K562 (cell line): ENCODE measurements around the gene GUK1. TPM values are rescaled to one million over a fixed set of nuclear protein-coding genes. Genes with fewer than 3 reads are reported as not detected.

Experiments
- ARNT ChIP-seq, 2 experiments: fragments of 450-650 bp; IDR thresholded peaks; 2 replicates each; pipeline ENCODE4 v1.6.1; 2016; ENCODE audit warnings: mild to moderate bottlenecking in 1 of 2
- ATF7 ChIP-seq: fragments of 450-650 bp; IDR thresholded peaks from 2 replicates; pipeline ENCODE4 v1.7.1; 2014; ENCODE audit warnings: mild to moderate bottlenecking, moderate library complexity
- CGGBP1 ChIP-seq: fragments of 250-450 bp; sonication (Bioruptor Pico); IDR thresholded peaks from 2 replicates; pipeline ENCODE4 v1.9.0; 2021; ENCODE audit warnings: mild to moderate bottlenecking
- FOXM1 ChIP-seq, 2 experiments: fragments of 450-650 bp in 1 of 2; sonication (generic) in 1 of 2; formaldehyde crosslinking in 1 of 2; IDR thresholded peaks; 2 replicates each; pipeline versions ENCODE4 v1.6.1 to v1.9.0; 2017 to 2022; ENCODE audit warnings: low read depth in 2 of 2, mild to moderate bottlenecking in 2 of 2, missing genetic modification reagents in 1 of 2, moderate library complexity in 1 of 2
- HDAC1 ChIP-seq, 2 experiments: fragments of 450-650 bp; IDR thresholded peaks; 2 replicates each; pipeline ENCODE4 v1.6.1; 2016 to 2017; ENCODE audit warnings: inconsistent platforms in 1 of 2, mild to moderate bottlenecking in 1 of 2, moderate library complexity in 1 of 2
- HMGXB4 ChIP-seq: sonication (generic); formaldehyde crosslinking; IDR thresholded peaks from 2 replicates; pipeline ENCODE4 v1.8.1; 2023; ENCODE audit warnings: mild to moderate bottlenecking, missing genetic modification reagents
- IRF2 ChIP-seq: sonication (generic); formaldehyde crosslinking; IDR thresholded peaks from 2 replicates; pipeline ENCODE4 v1.8.1; 2022; ENCODE audit warnings: mild to moderate bottlenecking, missing genetic modification reagents
- LARP7 ChIP-seq: fragments of 450-650 bp; IDR thresholded peaks from 2 replicates; pipeline ENCODE4 v1.6.1; 2016
- PKNOX1 ChIP-seq: fragments of 450-650 bp; IDR thresholded peaks from 2 replicates; pipeline ENCODE4 v1.6.1; 2016
- POLR2G ChIP-seq: fragments of 200-400 bp; formaldehyde crosslinking; IDR thresholded peaks from 2 replicates; pipeline ENCODE4 v1.6.1; 2017; ENCODE audit warnings: low read depth, mild to moderate bottlenecking, antibody characterized with exemption, low read length, moderate library complexity
- THAP7 ChIP-seq: fragments of 250-450 bp; sonication (Bioruptor Pico); IDR thresholded peaks from 2 replicates; pipeline ENCODE4 v1.5.0; 2021
- ZBTB17 ChIP-seq: fragments of 450-650 bp; formaldehyde crosslinking; IDR thresholded peaks from 2 replicates; pipeline ENCODE4 v1.4.0; 2020; ENCODE audit warnings: mild to moderate bottlenecking
- ZBTB2 ChIP-seq: fragments of 450-650 bp; IDR thresholded peaks from 2 replicates; pipeline ENCODE4 v1.6.1; 2016; ENCODE audit warnings: antibody characterized with exemption
- ZHX1 ChIP-seq: fragments of 150-350 bp; conservative IDR thresholded peaks from 2 replicates; pipeline ENCODE4 v1.6.1; 2014; ENCODE audit warnings: low read length
- ZNF174 ChIP-seq: fragments of 250-450 bp; sonication (Bioruptor Pico); IDR thresholded peaks from 2 replicates; pipeline ENCODE4 v1.4.0; 2020; ENCODE audit warnings: mild to moderate bottlenecking
- ZNF239 ChIP-seq: fragments of 250-450 bp; sonication (Bioruptor Pico); IDR thresholded peaks from 2 replicates; pipeline ENCODE4 v1.4.0; 2020; ENCODE audit warnings: mild to moderate bottlenecking
- ZNF280A ChIP-seq: fragments of 450-650 bp; IDR thresholded peaks from 2 replicates; pipeline ENCODE4 v1.6.1; 2018; ENCODE audit warnings: mild to moderate bottlenecking, low read depth; ENCODE audit not compliant: partially characterized antibody
- ZNF77 ChIP-seq: fragments of 250-450 bp; sonication (Bioruptor Pico); IDR thresholded peaks from 2 replicates; pipeline ENCODE4 v1.5.0; 2020
- polyA plus RNA-seq, 8 experiments: library from polyadenylated mRNA; depleted of rRNA in 4 of 8; stranded (reverse) in 5 of 8; unstranded in 3 of 8; fragments of >200 nt; fragmentation: Nextera tagmentation in 2 of 8; fragmentation: Illumina TruSeq in 1 of 8; extraction: Ambion mirVana in 2 of 8; extraction: Trizol in 1 of 8; gene quantifications; 2 replicates each; pipeline versions ENCODE4 v1.2.1 to v1.2.3, GENCODE V29; 2011 to 2014; ENCODE audit warnings: inconsistent platforms in 1 of 8, missing spikeins in 1 of 8
- total RNA-seq, 7 experiments: library from RNA; depleted of rRNA in 6 of 7; stranded (reverse); fragments of >200 nt in 6 of 7; fragmentation: Illumina TruSeq in 2 of 7; extraction: Trizol in 2 of 7; gene quantifications; 2 replicates each; pipeline versions ENCODE4 v1.2.1 to v1.2.3, GENCODE V29; 2011 to 2021; ENCODE audit warnings: low replicate concordance in 1 of 7

Gene GUK1
- total and polyA plus RNA-seq, 9 of the 15 experiments (the other 6 are each of a cell fraction or from before 2014, with no cell fraction given): 7.0 to 331 (median 132) TPM

GRCh38 chr1:228101994-228102790 lies 37.9 kb upstream of the GUK1 start (continued):
- TF ChIP-seq ZHX1 (no peak), HDAC1 (IDR thresholded peaks at IDR 0.05) (peak in 1 of 2 experiments; percentile 79; a peak in 2 of 4 replicates), ZNF239 (no peak), ZBTB2 (peak; percentile 64; the same call in 1 of the 2 replicates), IRF2 (CRISPR knock-in tag) (no peak), PKNOX1 (no peak), FOXM1 (IDR thresholded peaks at IDR 0.05; ENCODE audit: low read depth) (no peak), FOXM1 (CRISPR knock-in tag; IDR thresholded peaks at IDR 0.05; ENCODE audit: low read depth) (0 out of 2 replicates have a peak, but pooled peaks have one; percentile 6), ARNT (IDR thresholded peaks at IDR 0.05) (no peak), HMGXB4 (CRISPR knock-in tag) (no peak), ZBTB17 (CRISPR knock-in tag) (peak; percentile 59; the same call in 1 of the 2 replicates), POLR2G (peak; percentile 66), LARP7 (no peak), ATF7 (no peak; the same call in 1 of the 2 replicates), ZNF77 (CRISPR knock-in tag) (no peak), ZNF280A (no peak), CGGBP1 (CRISPR knock-in tag) (no peak), THAP7 (CRISPR knock-in tag) (no peak), ZNF174 (CRISPR knock-in tag) (no peak)
